HG03280 (cell line): Measurements from ENCODE around the gene OOSP3.
"Not testable (repeated sequence)": the region's sequence is repeated elsewhere in the genome, so short reads cannot be mapped to it uniquely, and the experiment has no call there.

Experiments used
- ATAC-seq: cut with Tn5 transposase; IDR thresholded peaks from one replicate; pipeline ENCODE4 v1.9.1; 2021; ENCODE audit warnings: mild to moderate bottlenecking, moderate library complexity; ENCODE audit not compliant: unreplicated experiment

The OOSP3 gene

GRCh38 chr11:59875856-59876519 lies 2.6 kb upstream of the OOSP3 start:
- no peak for ATAC-seq

DNA sequence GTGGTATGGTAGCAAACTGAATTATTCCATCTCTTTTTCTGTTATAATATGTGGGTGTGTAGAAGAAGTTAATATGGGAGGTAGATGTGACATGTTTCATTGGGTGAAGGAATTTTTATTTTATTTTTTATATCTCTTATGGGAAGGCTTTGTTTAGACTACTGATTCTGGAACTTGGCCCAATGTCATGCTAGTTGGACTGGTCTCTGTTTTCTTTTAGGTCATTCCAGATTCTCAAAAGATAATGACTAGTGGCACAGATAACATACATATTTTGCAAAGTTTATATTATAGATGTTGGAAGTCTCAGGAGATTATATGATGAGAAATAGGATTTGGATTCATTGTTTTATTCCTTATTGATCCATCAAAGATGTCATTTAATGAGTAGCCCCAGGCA lies 1.3 kb upstream of the OOSP3 start:
- ATAC-seq, result no peak

GRCh38 chr11:59877784-59878183 lies 798 bp upstream of the OOSP3 start:
- no peak for ATAC-seq

DNA sequence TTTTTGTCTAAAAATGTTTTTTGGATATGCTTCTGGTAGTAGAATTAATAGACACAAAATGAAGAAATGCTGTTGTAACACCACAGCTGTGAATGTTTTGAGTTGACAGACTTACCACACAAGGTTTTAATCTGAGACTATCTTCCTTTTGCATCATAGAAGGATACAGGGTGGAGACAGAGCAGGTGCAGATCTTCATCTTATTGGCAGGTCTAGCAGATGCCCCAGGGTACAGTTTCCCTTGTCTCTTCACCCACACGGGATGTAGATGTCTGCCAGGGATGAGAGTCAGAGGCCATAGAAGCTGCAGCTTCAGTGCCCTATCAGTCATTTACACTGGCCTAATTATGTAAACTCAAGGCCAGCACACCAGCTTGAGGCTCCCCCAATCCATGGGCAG lies 985 bp downstream of the OOSP3 start:
- no peak for ATAC-seq

- no peak for ATAC-seq
These were observed 5.0 kb downstream of the OOSP3 start for GRCh38 chr11:59883597-59883996.

- ATAC-seq, result not testable (repeated sequence)
These were observed 8.6 kb downstream of the OOSP3 start for GRCh38 chr11:59887156-59887555.

- no peak for ATAC-seq
These were observed 13.2 kb downstream of the OOSP3 start for GRCh38 chr11:59891781-59892181.

GRCh38 chr11:59894616-59895015 lies 16.0 kb downstream of the OOSP3 start:
- no peak for ATAC-seq

DNA sequence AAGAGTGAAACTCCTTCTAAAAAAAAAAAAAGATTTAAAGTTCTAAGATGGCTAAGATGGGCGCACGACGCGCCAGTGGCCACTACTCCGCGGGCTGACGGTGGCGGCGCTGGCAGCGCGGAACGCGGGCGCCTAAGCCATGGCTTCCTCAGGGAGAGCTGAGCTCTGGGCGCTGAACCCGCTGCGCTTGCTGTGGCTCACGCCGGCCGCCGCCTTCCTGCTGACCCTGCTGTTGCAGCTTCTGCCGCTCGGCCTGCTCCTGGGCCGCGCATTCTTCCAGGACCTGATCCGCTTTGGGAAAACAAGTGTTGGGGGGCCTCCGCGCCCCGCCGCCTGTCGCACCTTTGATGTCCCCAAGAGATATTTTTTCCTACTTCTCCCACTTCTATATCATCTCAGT lies 19.5 kb downstream of the OOSP3 start:
- ATAC-seq, result no peak

- no peak for ATAC-seq
These were observed 20.1 kb downstream of the OOSP3 start for GRCh38 chr11:59898650-59899049.

DNA sequence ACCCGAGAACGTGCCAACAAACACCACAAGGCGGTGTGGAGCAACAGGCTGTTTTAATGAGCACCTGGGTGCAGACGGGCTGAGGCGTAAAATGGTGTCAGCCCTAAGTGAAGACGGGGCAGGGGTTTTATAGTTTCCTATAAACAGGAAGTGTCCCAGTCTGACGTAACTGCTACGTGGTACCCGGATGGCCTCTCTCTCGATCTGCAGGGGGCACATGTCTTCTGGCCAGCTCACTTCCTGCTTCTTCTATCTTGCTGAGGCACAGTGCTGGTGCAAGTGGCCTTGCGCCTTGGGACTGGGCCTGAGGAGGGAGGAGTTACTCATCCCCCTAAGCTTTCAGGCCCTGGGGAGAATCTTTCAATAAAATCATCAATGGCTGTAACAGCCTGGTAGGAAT lies 20.9 kb downstream of the OOSP3 start:
- ATAC-seq, result no peak

DNA sequence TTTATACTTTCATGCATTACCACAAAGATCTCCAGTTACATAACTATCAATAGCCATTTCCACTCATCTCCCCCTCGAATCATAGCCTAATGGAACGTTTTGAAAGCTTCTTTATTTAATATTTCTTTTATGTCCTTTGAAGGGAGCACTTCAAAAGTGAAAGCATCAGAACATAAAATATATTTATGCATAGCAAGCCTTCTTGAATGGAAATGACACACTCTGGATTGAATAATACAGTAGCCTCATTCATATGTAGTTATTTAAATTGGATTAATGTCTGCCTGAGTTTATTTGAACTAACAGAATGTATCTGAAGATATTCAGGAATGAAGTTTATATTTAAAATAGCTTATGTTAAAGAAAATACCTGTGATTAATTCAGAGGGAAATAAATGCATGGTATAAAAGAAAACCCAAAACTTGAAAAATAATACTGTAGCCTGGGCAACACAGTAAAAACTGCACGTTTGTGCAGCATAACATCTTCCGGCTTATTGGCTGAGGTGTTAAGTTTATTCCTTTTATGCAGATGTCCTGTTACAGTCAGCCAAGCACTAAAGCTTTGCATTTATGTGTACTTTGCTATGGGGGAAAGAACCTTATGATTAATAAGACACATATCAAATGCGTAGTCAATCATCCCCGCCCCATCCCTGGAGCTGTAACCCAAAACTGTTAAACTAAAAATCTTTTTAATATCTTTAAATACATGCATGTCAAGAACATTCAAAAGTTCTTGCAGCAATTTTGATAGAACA lies 22.0 kb downstream of the OOSP3 start:
- ATAC-seq, result no peak

GRCh38 chr11:59901306-59901705 lies 22.7 kb downstream of the OOSP3 start:
- ATAC-seq, result no peak

DNA sequence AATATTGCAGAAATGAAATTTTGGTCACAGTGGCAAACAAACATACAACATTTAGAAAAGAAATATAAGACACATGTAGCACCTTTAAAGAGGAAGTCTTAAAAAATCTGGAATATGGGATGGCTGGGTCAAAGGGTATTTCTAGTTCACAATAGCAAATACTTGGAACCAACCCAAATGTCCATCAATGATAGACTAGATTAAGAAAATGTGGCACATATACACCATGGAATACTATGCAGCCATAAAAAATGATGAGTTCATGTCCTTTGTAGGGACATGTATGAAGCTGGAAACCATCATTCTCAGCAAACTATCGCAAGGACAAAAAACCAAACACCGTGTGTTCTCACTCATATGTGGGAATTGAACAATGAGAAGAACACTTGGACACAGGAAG lies 25.0 kb downstream of the OOSP3 start:
- ATAC-seq, result not testable (repeated sequence)

GRCh38 chr11:59918480-59918879 lies 39.9 kb downstream of the OOSP3 start:
- no peak for ATAC-seq

DNA sequence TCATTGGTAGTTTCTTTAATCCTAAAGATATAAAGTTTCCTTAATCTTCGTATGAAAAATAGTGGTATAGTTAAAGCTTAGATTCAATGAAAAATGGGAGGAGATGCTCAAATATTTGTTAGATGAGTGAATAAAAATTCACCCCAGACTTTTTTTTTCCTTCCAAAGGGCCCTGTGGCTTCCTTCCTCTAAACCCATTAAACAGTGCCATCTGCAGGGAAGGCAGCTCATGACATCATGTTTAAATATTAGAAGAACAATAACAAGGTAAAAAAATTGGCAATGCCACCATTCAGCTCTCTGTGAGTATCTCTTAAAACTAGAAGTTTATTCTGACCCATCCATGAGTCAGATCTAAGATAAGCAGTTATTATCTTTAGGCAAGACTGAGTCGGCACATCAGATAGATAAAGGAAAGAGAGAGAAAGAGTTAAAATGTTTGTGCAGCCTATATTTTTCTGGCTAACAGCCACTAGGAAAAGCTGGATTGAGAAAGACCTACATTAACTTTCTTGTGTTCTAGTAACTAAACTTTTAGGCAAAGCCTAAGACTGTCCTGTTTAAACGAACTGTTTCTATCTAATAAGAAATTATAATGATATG lies 40.5 kb downstream of the OOSP3 start:
- ATAC-seq, result no peak

DNA sequence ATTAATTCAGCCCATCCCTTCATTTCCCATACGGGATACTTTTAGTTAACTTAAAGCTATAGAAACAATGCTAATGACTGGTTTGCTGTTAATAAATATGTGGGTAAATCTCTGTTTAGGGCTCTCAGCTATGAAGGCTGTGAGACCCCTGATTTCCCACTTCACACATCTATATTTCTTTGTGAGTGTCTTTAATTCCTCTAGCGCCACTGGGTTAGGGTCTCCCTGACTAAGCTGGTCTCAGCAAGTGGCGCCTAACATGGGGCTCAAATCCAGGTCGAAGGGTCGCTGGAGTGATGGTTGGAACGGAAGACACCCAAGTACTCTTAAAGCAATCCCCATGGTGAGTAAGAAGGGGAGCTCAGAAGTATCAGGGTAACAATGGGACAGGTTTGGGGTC lies 45.2 kb downstream of the OOSP3 start:
- no peak for ATAC-seq

DNA sequence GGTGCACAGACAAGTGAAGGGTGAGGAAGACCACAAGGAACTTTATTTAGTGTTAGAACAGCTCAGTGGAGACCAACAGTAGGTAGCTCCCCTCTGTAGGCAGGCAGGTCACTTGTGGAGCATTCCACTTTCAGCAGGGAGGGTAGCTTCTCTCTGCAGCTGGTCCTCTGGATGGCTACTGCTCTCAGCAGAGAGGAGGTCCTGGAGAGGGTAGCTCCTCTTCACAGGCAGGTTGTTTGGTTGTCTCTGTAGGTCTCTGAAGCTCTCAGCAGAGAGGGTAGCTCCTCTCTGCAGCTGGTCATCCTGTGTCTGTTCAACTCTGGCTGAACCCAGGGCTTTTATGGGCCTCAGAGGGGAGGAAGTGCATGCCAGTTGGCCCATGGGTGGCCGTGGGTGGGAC lies 53.1 kb downstream of the OOSP3 start:
- ATAC-seq, result no peak

DNA sequence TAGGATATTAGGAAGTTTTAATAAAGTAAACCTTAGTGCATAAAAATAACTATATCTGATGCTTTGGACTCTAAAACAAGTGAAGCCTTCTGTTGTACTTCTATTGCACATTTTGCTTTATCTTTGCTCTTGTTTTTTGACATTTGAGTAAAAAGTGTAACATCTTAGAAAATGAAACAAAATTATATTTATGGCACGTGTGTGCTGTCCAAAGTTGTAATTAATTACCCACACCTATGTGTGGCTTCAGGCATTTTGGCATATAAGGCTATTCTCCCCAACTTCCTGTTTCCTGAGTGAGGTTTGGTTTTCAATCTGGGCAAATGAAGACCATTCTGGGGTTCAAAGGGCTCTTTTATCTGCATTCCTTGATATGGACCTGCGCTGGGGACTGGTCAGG lies 59.5 kb downstream of the OOSP3 start, which contains the start of gene OOSP1:
TSS of gene OOSP1 (plus strand) at position 301 of the 400 bp plus-strand sequence. CDS start at position 324, 23 bp downstream.
- no peak for ATAC-seq

GRCh38 chr11:59938718-59939117 lies 60.1 kb downstream of the OOSP3 start:
- no peak for ATAC-seq

GRCh38 chr11:59939482-59939881 lies 60.9 kb downstream of the OOSP3 start:
- ATAC-seq, result no peak

DNA sequence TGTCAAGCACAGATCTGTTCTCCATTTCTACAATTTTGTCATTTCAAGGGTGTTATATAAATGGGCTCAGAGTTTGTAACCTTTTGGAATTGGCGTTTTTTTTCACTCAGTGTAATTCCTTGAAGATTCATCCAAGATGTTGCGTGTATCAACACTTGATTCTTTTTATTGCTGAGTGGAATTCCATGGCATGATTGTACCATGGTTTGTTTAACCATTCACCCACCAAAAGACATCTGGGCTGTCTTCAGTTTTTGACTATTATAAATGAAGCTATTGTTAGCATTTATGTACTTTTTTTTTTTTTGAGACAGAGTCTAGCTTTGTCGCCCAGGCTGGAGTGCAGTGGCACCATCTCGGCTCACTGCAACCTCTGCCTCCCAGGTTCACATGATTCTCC lies 62.5 kb downstream of the OOSP3 start:
- no peak for ATAC-seq
